T-helper 9 cell (primary cell): Measurements from ENCODE around the gene FBXL2.

Experiments used
- DNase-seq: peaks from one replicate; pipeline ENCODE4 v3.0.0-alpha.2; 2020
- total RNA-seq, 2 donors: gene quantifications; one replicate each; lab custom pipeline; 2026; lab: John Stamatoyannopoulos, UW

Gene FBXL2
- total RNA-seq = 0 to 0.07 reads per million in 2 donors

GRCh38 chr3:33277193-33277882 is at the start of gene FBXL2:
TSS of gene FBXL2 (plus strand) at chr3:33277442. CDS start at chr3:33277513, 71 bp downstream.
- DNase-seq = no peak

GRCh38 chr3:33229066-33229465 is 48.2 kb upstream of the FBXL2 start:
- no peak for DNase-seq

GRCh38 chr3:33229947-33230346 is 47.3 kb upstream of the FBXL2 start:
- DNase-seq = no peak

- DNase-seq = no peak
Measured at GRCh38 chr3:33231756-33232465, 45.3 kb upstream of the FBXL2 start.

GRCh38 chr3:33233884-33234283 is 43.4 kb upstream of the FBXL2 start:
- DNase-seq = no peak

- no peak for DNase-seq
Measured at GRCh38 chr3:33236005-33236404, 41.2 kb upstream of the FBXL2 start.

- DNase-seq = no peak
Measured at GRCh38 chr3:33237439-33237838, 39.8 kb upstream of the FBXL2 start.

GRCh38 chr3:33238923-33239322 is 38.3 kb upstream of the FBXL2 start:
- no peak for DNase-seq

GRCh38 chr3:33240261-33240660 is 37.0 kb upstream of the FBXL2 start:
- no peak for DNase-seq

GRCh38 chr3:33246786-33247185 is 30.5 kb upstream of the FBXL2 start:
- DNase-seq = no peak

GRCh38 chr3:33250712-33251111 is 26.5 kb upstream of the FBXL2 start:
- DNase-seq = no peak

- no peak for DNase-seq
Measured at GRCh38 chr3:33256249-33256648, 21.0 kb upstream of the FBXL2 start.

GRCh38 chr3:33260104-33260503 is 17.1 kb upstream of the FBXL2 start:
- DNase-seq = no peak

GRCh38 chr3:33269385-33269784 is 7.9 kb upstream of the FBXL2 start:
- no peak for DNase-seq

- no peak for DNase-seq
Measured at GRCh38 chr3:33271324-33271723, 5.9 kb upstream of the FBXL2 start.

GRCh38 chr3:33273628-33274027 is 3.6 kb upstream of the FBXL2 start:
- no peak for DNase-seq

- DNase-seq = no peak
Measured at GRCh38 chr3:33278163-33278562, 921 bp downstream of the FBXL2 start.

GRCh38 chr3:33287672-33288282 is 10.5 kb downstream of the FBXL2 start:
- DNase-seq = no peak

GRCh38 chr3:33299395-33300081 is 22.3 kb downstream of the FBXL2 start:
- no peak for DNase-seq

GRCh38 chr3:33312361-33312760 is 35.1 kb downstream of the FBXL2 start:
- no peak for DNase-seq

GRCh38 chr3:33313331-33313730 is 36.1 kb downstream of the FBXL2 start:
- DNase-seq = no peak

- no peak for DNase-seq
Measured at GRCh38 chr3:33314993-33315392, 37.8 kb downstream of the FBXL2 start.

- no peak for DNase-seq
Measured at GRCh38 chr3:33315826-33316225, 38.6 kb downstream of the FBXL2 start.
